Trophoblast cell (in vitro differentiated cells and primary cell): Measurements from ENCODE around the gene FHOD3.
"Not testable (repeated sequence)": the region's sequence is repeated elsewhere in the genome, so short reads cannot be mapped to it uniquely, and the experiment has no call there.

Experiments used
- DNase-seq, 2 donors: peaks; one replicate each; pipeline ENCODE4 v3.0.0-alpha.2; 2016
- H2AFZ ChIP-seq: 2 replicates; pipeline ENCODE4 v1.6.1; 2013; ENCODE audit warnings: low read length, moderate library complexity, mild to moderate bottlenecking; ENCODE audit not compliant: insufficient read depth, poor library complexity
- H2AK5ac ChIP-seq: 2 replicates; pipeline ENCODE4 v1.6.1; 2013; ENCODE audit warnings: mild to moderate bottlenecking, low read length
- H2BK120ac ChIP-seq: 2 replicates; pipeline ENCODE4 v1.6.1; 2013; ENCODE audit warnings: low read length, mild to moderate bottlenecking, moderate library complexity; ENCODE audit not compliant: insufficient read depth, poor library complexity
- H2BK12ac ChIP-seq: 2 replicates; pipeline ENCODE4 v1.6.1; 2013; ENCODE audit warnings: mild to moderate bottlenecking, low read length, moderate library complexity
- H2BK5ac ChIP-seq: 2 replicates; pipeline ENCODE4 v1.6.1; 2013; ENCODE audit warnings: low read length, low read depth, moderate library complexity, mild to moderate bottlenecking; ENCODE audit not compliant: poor library complexity
- H3K14ac ChIP-seq: 2 replicates; pipeline ENCODE4 v1.6.1; 2013; ENCODE audit warnings: mild to moderate bottlenecking, low read length
- H3K18ac ChIP-seq: 2 replicates; pipeline ENCODE4 v1.6.1; 2013; ENCODE audit warnings: mild to moderate bottlenecking, low read length
- H3K23ac ChIP-seq: 2 replicates; pipeline ENCODE4 v1.6.1; 2013; ENCODE audit warnings: low read length
- H3K27ac ChIP-seq: 2 replicates; pipeline ENCODE4 v1.5.1; 2013; ENCODE audit warnings: low read depth, mild to moderate bottlenecking, inconsistent platforms, low read length, moderate library complexity
- H3K27me3 ChIP-seq: 2 replicates; pipeline ENCODE4 v1.6.1; 2013; ENCODE audit warnings: inconsistent platforms, mild to moderate bottlenecking, low read length, moderate library complexity; ENCODE audit not compliant: insufficient read depth
- H3K36me3 ChIP-seq, 2 experiments: 1 replicate in 1 of 2; 2 replicates in 1 of 2; pipeline ENCODE4 v1.6.1; 2013; ENCODE audit warnings: low read length in 2 of 2, mild to moderate bottlenecking in 2 of 2, moderate library complexity in 1 of 2; ENCODE audit not compliant: insufficient read depth in 2 of 2, control insufficient read depth in 1 of 2
- H3K4ac ChIP-seq: 2 replicates; pipeline ENCODE4 v1.6.1; 2013; ENCODE audit warnings: low read depth, mild to moderate bottlenecking, low read length, moderate library complexity
- H3K4me1 ChIP-seq, 2 experiments: 1 replicate in 1 of 2; 2 replicates in 1 of 2; pipeline ENCODE4 v1.6.1; 2013; ENCODE audit warnings: low read length in 2 of 2, mild to moderate bottlenecking in 2 of 2, moderate library complexity in 1 of 2; ENCODE audit not compliant: insufficient read depth in 2 of 2, control insufficient read depth in 1 of 2
- H3K4me2 ChIP-seq: 2 replicates; pipeline ENCODE4 v1.6.1; 2013; ENCODE audit warnings: inconsistent platforms, mild to moderate bottlenecking, low read length, moderate library complexity
- H3K4me3 ChIP-seq: 2 replicates; pipeline ENCODE4 v1.5.1; 2013; ENCODE audit warnings: mild to moderate bottlenecking, low read depth, low read length, inconsistent platforms
- H3K79me1 ChIP-seq: one replicate; pipeline ENCODE4 v1.6.1; 2013; ENCODE audit warnings: low read length
- H3K79me2 ChIP-seq: 2 replicates; pipeline ENCODE4 v1.6.1; 2013; ENCODE audit warnings: low read length, mild to moderate bottlenecking; ENCODE audit not compliant: control insufficient read depth, insufficient read depth, poor library complexity
- H3K9ac ChIP-seq: 2 replicates; pipeline ENCODE4 v1.6.1; 2013; ENCODE audit warnings: mild to moderate bottlenecking, low read length
- H3K9me3 ChIP-seq: 2 replicates; pipeline ENCODE4 v1.6.1; 2013; ENCODE audit warnings: low read depth, mild to moderate bottlenecking, control low read depth, inconsistent platforms, low read length; ENCODE audit not compliant: insufficient read depth
- H4K12ac ChIP-seq: 2 replicates; pipeline ENCODE4 v1.6.1; 2013; ENCODE audit warnings: low read depth, mild to moderate bottlenecking, low read length, moderate library complexity
- H4K8ac ChIP-seq: 2 replicates; pipeline ENCODE4 v1.6.1; 2013; ENCODE audit warnings: low read depth, mild to moderate bottlenecking, low read length, moderate library complexity
- H4K91ac ChIP-seq: one replicate; pipeline ENCODE4 v1.6.1; 2013; ENCODE audit warnings: low read depth, mild to moderate bottlenecking, low read length, moderate library complexity
- WGBS: extraction: QIAGEN DNeasy Blood & Tissue Kit; methylation state at CpG from one replicate; pipeline ENCODE4 v1.1.7; 2013; ENCODE audit warnings: missing lambda C conversion rate; ENCODE audit not compliant: insufficient read length, insufficient coverage; ENCODE audit errors: extremely low coverage; 5-methylcytosine and 5-hydroxymethylcytosine counted together

Gene FHOD3

DNA sequence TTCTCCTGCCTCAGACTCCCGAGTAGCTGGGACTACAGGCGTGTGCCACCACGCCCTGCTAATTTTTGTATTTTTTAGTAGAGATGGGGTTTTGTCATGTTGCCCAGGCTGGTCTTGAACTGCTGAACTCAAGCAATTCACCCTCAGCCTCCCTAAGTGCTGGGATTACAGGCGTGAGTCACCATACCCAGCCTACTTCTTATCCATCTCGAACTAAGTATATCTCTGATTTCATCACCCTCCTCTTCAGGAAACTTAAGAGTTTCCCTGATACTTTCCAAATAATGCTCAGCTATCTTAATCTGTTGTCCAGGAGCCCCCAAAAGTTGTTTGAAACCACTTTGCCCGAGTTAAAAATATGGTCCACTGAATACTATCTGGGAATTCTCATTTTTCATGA lies 59.2 kb downstream of the FHOD3 start:
- H3K27me3 ChIP-seq, H2BK12ac ChIP-seq, H4K91ac ChIP-seq, H3K4me2 ChIP-seq, H2AK5ac ChIP-seq, H3K4me1 ChIP-seq, H3K14ac ChIP-seq, H3K9me3 ChIP-seq, H3K79me1 ChIP-seq, H3K4me3 ChIP-seq, H3K27ac ChIP-seq, H3K9ac ChIP-seq, H2AFZ ChIP-seq, H3K4ac ChIP-seq, H2BK5ac ChIP-seq, H4K12ac ChIP-seq, H3K79me2 ChIP-seq, H3K18ac ChIP-seq, H4K8ac ChIP-seq, H3K23ac ChIP-seq, H2BK120ac ChIP-seq: not testable (repeated sequence)
- no CpG with 5 or more reads among the region's 6 CpGs for WGBS
- H3K36me3 ChIP-seq = peaks cover 10 to 23% of the 10 kb centered on the region in 2 experiments
- peak in 1 of 2 donors; percentile 31 for DNase-seq

DNA sequence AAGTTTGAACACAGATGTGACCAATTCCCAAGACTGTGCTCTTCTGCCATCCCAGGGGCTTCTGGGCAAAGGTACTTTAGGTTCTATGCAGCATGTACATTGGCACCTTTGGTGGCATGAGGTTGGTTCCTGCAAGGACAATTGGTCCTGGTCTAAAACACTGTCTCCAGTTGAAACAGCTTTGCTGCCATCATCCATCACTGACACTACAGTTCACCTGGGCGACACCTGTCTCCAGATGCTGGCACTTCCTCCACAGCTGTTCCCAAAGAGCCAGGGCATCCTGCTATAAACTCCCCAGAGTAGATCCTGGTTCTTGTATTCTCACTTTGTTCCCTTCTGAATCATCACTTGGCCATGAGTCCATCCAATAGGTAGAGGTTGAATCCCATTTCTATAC lies 60.6 kb downstream of the FHOD3 start:
- Histone ChIP-seq H3K4ac (no peak overlapping the region), H3K14ac (no peak overlapping the region), H4K8ac (no peak overlapping the region), H3K79me1 (no peaks in the 10 kb centered on the region), H3K23ac (no peak overlapping the region), H2AFZ (no peak overlapping the region), H3K4me1 (peaks cover 0 to 2% of the 10 kb centered on the region in 2 experiments), H3K79me2 (no peaks in the 10 kb centered on the region), H2BK5ac (no peak overlapping the region), H4K91ac (no peak overlapping the region), H3K27me3 (no peaks in the 10 kb centered on the region), H3K9me3 (peaks cover 2% of the 10 kb centered on the region), H4K12ac (no peak overlapping the region), H3K36me3 (peaks cover 12 to 27% of the 10 kb centered on the region in 2 experiments), H3K4me3 (no peak overlapping the region), H3K18ac (no peak overlapping the region), H3K4me2 (no peak overlapping the region), H2AK5ac (no peak overlapping the region), H2BK12ac (no peak overlapping the region), H2BK120ac (no peak overlapping the region), H3K9ac (no peak overlapping the region), H3K27ac (no peak overlapping the region)
- no peak for DNase-seq
- WGBS = no CpG with 5 or more reads among the region's 1 CpG

DNA sequence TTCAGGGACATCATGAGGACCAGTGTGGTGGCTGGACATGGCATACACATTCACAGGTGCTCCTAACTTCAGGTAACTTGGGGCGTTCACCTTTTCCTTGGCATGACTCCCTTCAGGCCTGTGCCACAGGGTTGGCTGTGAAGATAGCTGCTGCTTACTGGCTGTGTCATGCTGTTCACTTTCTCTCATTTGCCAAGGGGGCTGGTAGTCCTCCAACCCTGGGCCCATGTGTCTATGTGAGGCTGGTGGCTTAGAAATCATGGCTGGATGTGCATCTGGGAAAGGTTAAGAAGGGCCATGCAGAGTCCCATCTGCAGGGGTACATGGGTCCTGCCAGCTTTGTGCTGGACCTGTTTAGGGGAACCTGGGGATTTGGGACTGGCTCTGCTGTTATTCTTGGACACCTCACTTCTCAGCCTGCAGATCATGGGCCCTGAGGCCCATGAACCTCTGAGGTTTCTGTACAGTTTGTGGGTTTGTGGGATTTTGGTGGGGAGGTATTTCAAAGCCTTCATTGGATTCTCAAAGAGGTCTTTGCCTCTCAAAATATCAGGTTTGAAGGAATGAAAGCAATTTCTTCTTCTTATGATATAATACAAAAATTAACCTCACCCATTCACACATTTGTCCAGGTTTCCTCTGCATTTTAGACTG lies 62.9 kb downstream of the FHOD3 start:
- Histone ChIP-seq H3K4me2 (no peak overlapping the region), H4K8ac (no peak overlapping the region), H2AFZ (no peak overlapping the region), H2BK12ac (no peak overlapping the region), H3K27me3 (no peaks in the 10 kb centered on the region), H2BK5ac (no peak overlapping the region), H3K9me3 (peaks cover 2% of the 10 kb centered on the region), H4K12ac (no peak overlapping the region), H3K79me2 (no peaks in the 10 kb centered on the region), H3K27ac (no peak overlapping the region), H2AK5ac (no peak overlapping the region), H3K4me1 (peaks cover 8 to 10% of the 10 kb centered on the region in 2 experiments), H3K79me1 (peaks cover 5% of the 10 kb centered on the region), H3K14ac (no peak overlapping the region), H3K9ac (no peak overlapping the region), H3K23ac (no peak overlapping the region), H4K91ac (no peak overlapping the region), H3K4me3 (no peak overlapping the region), H2BK120ac (no peak overlapping the region), H3K18ac (no peak overlapping the region), H3K4ac (no peak overlapping the region), H3K36me3 (peaks cover 11 to 20% of the 10 kb centered on the region in 2 experiments)
- no peak for DNase-seq
- WGBS = no CpG with 5 or more reads among the region's 1 CpG

DNA sequence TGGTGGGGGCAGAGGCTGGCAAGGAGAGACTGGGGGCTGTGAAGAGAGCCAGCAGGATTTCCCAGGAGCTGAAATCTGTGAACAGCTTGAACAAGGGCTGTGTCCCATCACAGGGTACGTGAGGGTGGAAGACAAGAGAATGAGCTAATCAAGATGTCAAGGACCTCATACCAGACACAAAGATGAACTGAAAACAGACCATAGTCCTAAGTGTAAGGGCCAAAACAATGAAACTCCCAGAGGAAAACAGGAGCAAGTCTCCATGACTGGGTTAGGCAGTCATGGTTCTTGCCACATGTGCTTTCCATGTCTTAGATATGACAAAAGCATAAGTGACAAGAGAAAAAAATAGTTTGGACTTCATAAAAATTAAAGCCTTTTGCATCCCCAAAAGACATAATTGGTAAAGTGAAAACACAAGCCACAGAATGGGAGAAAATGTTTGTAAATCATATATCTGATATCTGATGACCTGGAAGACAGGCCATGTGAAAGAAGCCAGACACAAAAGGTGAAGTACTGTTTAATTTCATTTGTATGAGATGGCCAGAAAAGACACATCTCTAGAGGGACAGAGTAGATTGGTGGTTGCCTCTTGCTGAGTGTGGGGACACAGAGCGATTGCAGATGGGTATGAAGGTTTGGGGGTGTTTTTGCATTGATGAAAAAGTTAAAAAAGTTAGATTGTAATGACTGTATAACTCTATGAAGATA lies 67.6 kb downstream of the FHOD3 start:
- no peak overlapping the region for H3K9ac ChIP-seq
- no peaks in the 10 kb centered on the region for H3K27me3 ChIP-seq
- H3K36me3 ChIP-seq = peaks cover 8 to 11% of the 10 kb centered on the region in 2 experiments
- peaks cover 2% of the 10 kb centered on the region for H3K79me2 ChIP-seq
- H3K27ac ChIP-seq = peak overlapping the region; percentile 75
- no peak overlapping the region for H2AK5ac ChIP-seq
- peaks cover 10% of the 10 kb centered on the region for H3K79me1 ChIP-seq
- H3K9me3 ChIP-seq = peaks cover 2% of the 10 kb centered on the region
- no peak for DNase-seq
- no peak overlapping the region for H2AFZ ChIP-seq
- peaks cover 14 to 15% of the 10 kb centered on the region in 2 experiments for H3K4me1 ChIP-seq
- H3K18ac ChIP-seq = no peak overlapping the region
- peak overlapping the region; percentile 72 for H4K91ac ChIP-seq
- no peak overlapping the region for H2BK12ac ChIP-seq
- H2BK5ac ChIP-seq = peak overlapping the region; percentile 42
- H2BK120ac ChIP-seq = peak overlapping the region; percentile 52
- H4K8ac ChIP-seq = no peak overlapping the region
- H3K4me2 ChIP-seq = no peak overlapping the region
- no peak overlapping the region for H3K23ac ChIP-seq
- H3K14ac ChIP-seq = no peak overlapping the region
- WGBS = no CpG with 5 or more reads among the region's 2 CpGs
- H4K12ac ChIP-seq = no peak overlapping the region
- no peak overlapping the region for H3K4me3 ChIP-seq
- H3K4ac ChIP-seq = no peak overlapping the region
